Spleen (tissue), 11 donors: ENCODE results near the gene CPSF4L. TPM values are rescaled to one million over a fixed set of nuclear protein-coding genes. Genes with fewer than 3 reads are reported as not detected.
A peak's percentile ranks its signal among the peaks of the same experiment; 100 is the strongest.

ENCODE experiments used
- DNase-seq: peaks from one replicate; pipeline ENCODE4 v3.0.0-alpha.2; 2020
- H3K27ac ChIP-seq, 8 donors: fragments of 200-600 bp; sonication (generic) in 7 of 8; 1 replicate in 4 of 8; 2 replicates in 4 of 8; pipeline versions ENCODE4 v1.5.0 to v1.8.0; 2016 to 2021; ENCODE audit warnings: inconsistent platforms in 4 of 8, mild to moderate bottlenecking in 4 of 8, moderate library complexity in 1 of 8
- H3K27me3 ChIP-seq, 7 donors: fragments of 200-600 bp; sonication (generic) in 6 of 7; replicated peaks in 1 of 7; 1 replicate in 4 of 7; 2 replicates in 3 of 7; pipeline versions ENCODE4 v1.5.0 to v1.8.0; 2016 to 2021; ENCODE audit warnings: inconsistent platforms in 3 of 7, mild to moderate bottlenecking in 1 of 7
- H3K36me3 ChIP-seq, 6 donors: fragments of 200-600 bp; sonication (generic) in 5 of 6; 1 replicate in 4 of 6; 2 replicates in 2 of 6; pipeline versions ENCODE4 v1.5.0 to v1.8.0; 2016 to 2021; ENCODE audit warnings: inconsistent platforms in 2 of 6
- H3K4me1 ChIP-seq, 6 donors: fragments of 200-600 bp; sonication (generic) in 5 of 6; 1 replicate in 3 of 6; 2 replicates in 3 of 6; pipeline versions ENCODE4 v1.5.0 to v1.8.0; 2016 to 2021; ENCODE audit warnings: inconsistent platforms in 3 of 6
- H3K4me3 ChIP-seq, 8 donors: fragments of 200-600 bp; sonication (generic) in 7 of 8; 1 replicate in 4 of 8; 2 replicates in 4 of 8; pipeline versions ENCODE4 v1.5.0 to v1.8.0; 2016 to 2021; ENCODE audit warnings: inconsistent platforms in 4 of 8, mild to moderate bottlenecking in 4 of 8, moderate library complexity in 2 of 8
- H3K9me3 ChIP-seq, 8 donors: fragments of 200-600 bp; sonication (generic) in 7 of 8; 1 replicate in 4 of 8; 2 replicates in 4 of 8; pipeline versions ENCODE4 v1.5.0 to v1.8.0; 2016 to 2021; ENCODE audit warnings: inconsistent platforms in 4 of 8
- CTCF ChIP-seq, 11 experiments: fragments of 200-600 bp in 7 of 11; fragments of 450-650 bp in 4 of 11; sonication (generic) in 4 of 11; IDR thresholded peaks in 8 of 11; conservative IDR thresholded peaks in 3 of 11; 1 replicate in 7 of 11; 2 replicates in 4 of 11; pipeline versions ENCODE4 v1.4.0 to v1.8.0; 2016 to 2021; ENCODE audit warnings: antibody characterized with exemption in 11 of 11, inconsistent platforms in 4 of 11, mild to moderate bottlenecking in 1 of 11
- POLR2A ChIP-seq, 3 donors: fragments of 450-650 bp; IDR thresholded peaks; one replicate each; pipeline ENCODE4 v1.5.1; 2017; ENCODE audit warnings: antibody characterized with exemption in 3 of 3, mild to moderate bottlenecking in 1 of 3
- POLR2AphosphoS5 ChIP-seq, 3 donors: sonication (generic); formaldehyde crosslinking; IDR thresholded peaks; one replicate each; pipeline ENCODE4 v1.5.1; 2017; ENCODE audit warnings: antibody characterized with exemption in 3 of 3
- WGBS, 5 donors: extraction: QIAGEN DNeasy Blood & Tissue Kit in 3 of 5; methylation state at CpG; one replicate each; pipeline versions ENCODE4 v1.1.5 to v1.1.7; 2013 to 2018; 5-methylcytosine and 5-hydroxymethylcytosine counted together
- intact Hi-C: fragments of 100-400 bp; cut with DNase I; formaldehyde crosslinking; loops from one replicate; pipeline ENCODE4 v1.15.0; 2023; ENCODE audit warnings: low total_unique reads
- polyA plus RNA-seq, 3 donors: library from polyadenylated mRNA; stranded (reverse); fragments of 200-250 nt; gene quantifications; one replicate each; pipeline ENCODE4 v1.2.1, GENCODE V29; 2013
- total RNA-seq, 7 donors: library from RNA; depleted of rRNA in 3 of 7; stranded (reverse); fragments of >200 nt in 3 of 7; fragmentation: NEBNext Ultra II Directional in 4 of 7; extraction: Animal tissue kit (Norgen Biotek cat#: 25700) in 4 of 7; gene quantifications; one replicate each; pipeline versions ENCODE4 v1.1.0 to v1.2.1, GENCODE V29; 2016 to 2021
- donor health status: healthy with polysubstance abuse.
- donor health status: DM: no; HTN: no; CAD: no; lungs with moderate emphysema.
- donor health status: DM: no; HTN: no; CAD: no.
- donor health status: Bipolar disorder and iron deficiency.
- donor health status: healthy.
- donor health status: DM: no; HTN: no; CAD: no.
- donor health status: DM: yes; HTN: yes; CAD: no.

CPSF4L gene
- total and polyA plus RNA-seq, 10 donors: not detected

GRCh38 chr17:73288534-73289302 lies 27.0 kb upstream of the CPSF4L start:
- Histone ChIP-seq H3K27me3 (no peaks in the 10 kb centered on the region), H3K36me3 (peaks cover 0 to 28% (median 12%) of the 10 kb centered on the region in 6 donors), H3K9me3 (no peaks in the 10 kb centered on the region), H3K27ac (peak overlapping the region; percentile 19 to 81 (median 70)), H3K4me3 (no peak overlapping the region), H3K4me1 (peaks cover 19 to 96% (median 54%) of the 10 kb centered on the region in 6 donors)
- intact Hi-C loops: no loop called here
- TF ChIP-seq POLR2A (IDR thresholded peaks at IDR 0.05) (no peak), POLR2AphosphoS5 (IDR thresholded peaks at IDR 0.05) (peak; percentile 48 to 71 (median 67)), CTCF (IDR thresholded peaks at IDR 0.05 in 8 of 11, conservative IDR thresholded peaks at IDR 0.05 in 3 of 11) (peak in 1 of 11 experiments; percentile 5)
- 62 to 72% (median 70%) methylated on average over 19 of the region's 19 CpGs for WGBS, 5 donors
- DNase-seq: no peak

- WGBS, 5 donors: 67 to 89% (median 83%) methylated on average over 8 of the region's 8 CpGs
- intact Hi-C loops: no loop called here
- Histone ChIP-seq H3K27me3 (no peaks in the 10 kb centered on the region), H3K27ac (peak overlapping the region in 3 of 8 donors; percentile 23 to 81 (median 71)), H3K4me1 (peaks cover 16 to 91% (median 44%) of the 10 kb centered on the region in 6 donors), H3K4me3 (no peak overlapping the region), H3K36me3 (peaks cover 0 to 33% (median 12%) of the 10 kb centered on the region in 6 donors), H3K9me3 (no peaks in the 10 kb centered on the region)
- TF ChIP-seq CTCF (IDR thresholded peaks at IDR 0.05 in 8 of 11, conservative IDR thresholded peaks at IDR 0.05 in 3 of 11) (no peak), POLR2AphosphoS5 (IDR thresholded peaks at IDR 0.05) (peak in 1 of 3 donors; percentile 14)
- DNase-seq: no peak
Observed at GRCh38 chr17:73286863-73287296, 25.2 kb upstream of the CPSF4L start.

- intact Hi-C loops: no loop called here
- H3K4me1 ChIP-seq: peaks cover 11 to 84% (median 37%) of the 10 kb centered on the region in 6 donors
Observed at GRCh38 chr17:73285916-73286862, 24.5 kb upstream of the CPSF4L start.

More at GRCh38 chr17:73285916-73286862, 24.5 kb upstream of the CPSF4L start:
- 89 to 92% (median 91%) methylated on average over 39 to 52 of the region's 52 CpGs for WGBS, 5 donors
- no peak overlapping the region for H3K4me3 ChIP-seq
- DNase-seq: no peak
- H3K27me3 ChIP-seq: no peaks in the 10 kb centered on the region
- peaks cover 0 to 33% (median 12%) of the 10 kb centered on the region in 6 donors for H3K36me3 ChIP-seq
- peak overlapping the region in 2 of 8 donors; percentile 27 to 81 for H3K27ac ChIP-seq
- no peaks in the 10 kb centered on the region for H3K9me3 ChIP-seq
- no peak for TF ChIP-seq CTCF (IDR thresholded peaks at IDR 0.05 in 8 of 11, conservative IDR thresholded peaks at IDR 0.05 in 3 of 11)
- TF ChIP-seq POLR2AphosphoS5 (IDR thresholded peaks at IDR 0.05): peak in 1 of 3 donors; percentile 37
- no peak for TF ChIP-seq POLR2A (IDR thresholded peaks at IDR 0.05)
